Stimulated activated CD8-positive, alpha-beta memory T cell treated with anti-CD3 and anti-CD28 coated beads, Interleukin-7, amount 100 ng/mL, for 1 hour (primary cell): ENCODE data around the gene KATNB1.
"Not testable (repeated sequence)": the region's sequence is repeated elsewhere in the genome, so short reads cannot be mapped to it uniquely, and the experiment has no call there.

Experiments
- DNase-seq, 2 donors: peaks; one replicate each; pipeline ENCODE4 v3.0.0-alpha.2; 2020; ENCODE audit warnings: low read depth in 2 of 2

KATNB1 gene

DNA sequence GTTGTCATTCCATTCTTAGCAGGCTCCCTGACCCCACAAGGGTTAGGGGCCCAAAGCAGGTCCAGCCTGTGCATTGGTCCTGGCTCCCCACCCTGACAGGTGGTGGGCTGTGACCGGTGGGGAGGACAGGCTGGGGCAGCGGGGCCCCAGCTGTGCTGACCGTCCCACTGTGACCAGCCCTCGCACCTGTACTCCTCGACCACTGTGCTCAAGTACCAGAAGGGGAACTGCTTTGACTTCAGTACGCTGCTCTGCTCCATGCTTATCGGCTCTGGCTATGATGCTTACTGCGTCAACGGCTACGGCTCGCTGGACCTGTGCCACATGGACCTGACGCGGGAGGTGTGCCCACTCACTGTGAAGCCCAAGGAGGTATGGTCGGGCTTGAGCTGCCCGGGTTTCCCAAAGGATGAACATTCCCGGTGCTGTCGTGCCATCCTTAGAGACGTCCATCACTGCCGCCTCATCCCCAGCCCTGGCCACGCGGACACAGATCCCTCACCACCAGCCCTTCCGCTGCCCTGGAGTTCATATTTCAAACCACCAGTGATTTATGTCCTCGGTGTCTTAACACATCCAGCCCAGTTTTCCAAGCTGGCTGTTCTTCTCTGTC, 33.7 kb upstream of the KATNB1 start:
- no peak for DNase-seq

DNA sequence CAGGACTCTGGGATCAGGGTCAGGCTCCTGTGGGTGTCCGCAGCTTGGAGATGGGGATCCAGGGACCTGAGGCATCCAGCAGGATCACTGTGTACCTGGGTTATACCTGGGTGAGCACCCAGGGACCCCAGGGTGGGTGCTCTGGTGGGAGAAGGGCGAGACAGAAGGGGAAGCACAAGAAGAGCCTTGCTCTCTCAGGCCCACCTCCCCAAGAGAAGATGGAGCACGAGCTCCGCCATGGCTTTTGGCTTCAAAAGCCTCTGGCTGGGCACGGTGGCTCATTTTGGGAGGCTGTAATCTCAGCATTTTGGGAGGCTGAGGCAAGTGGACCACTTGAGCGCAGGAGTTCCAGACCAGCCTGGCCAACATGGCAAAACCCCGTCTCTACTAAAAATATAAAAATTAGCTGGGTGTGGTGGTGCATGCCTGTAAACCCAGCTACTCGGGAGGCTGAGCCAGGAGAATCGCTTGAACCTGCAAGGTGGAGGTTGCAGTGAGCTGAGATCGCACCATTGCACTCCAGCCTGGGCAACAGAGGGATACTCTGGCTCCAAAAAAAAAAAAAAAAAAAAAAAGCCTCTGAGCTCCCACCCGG, 32.1 kb upstream of the KATNB1 start:
- DNase-seq = no peak

DNA sequence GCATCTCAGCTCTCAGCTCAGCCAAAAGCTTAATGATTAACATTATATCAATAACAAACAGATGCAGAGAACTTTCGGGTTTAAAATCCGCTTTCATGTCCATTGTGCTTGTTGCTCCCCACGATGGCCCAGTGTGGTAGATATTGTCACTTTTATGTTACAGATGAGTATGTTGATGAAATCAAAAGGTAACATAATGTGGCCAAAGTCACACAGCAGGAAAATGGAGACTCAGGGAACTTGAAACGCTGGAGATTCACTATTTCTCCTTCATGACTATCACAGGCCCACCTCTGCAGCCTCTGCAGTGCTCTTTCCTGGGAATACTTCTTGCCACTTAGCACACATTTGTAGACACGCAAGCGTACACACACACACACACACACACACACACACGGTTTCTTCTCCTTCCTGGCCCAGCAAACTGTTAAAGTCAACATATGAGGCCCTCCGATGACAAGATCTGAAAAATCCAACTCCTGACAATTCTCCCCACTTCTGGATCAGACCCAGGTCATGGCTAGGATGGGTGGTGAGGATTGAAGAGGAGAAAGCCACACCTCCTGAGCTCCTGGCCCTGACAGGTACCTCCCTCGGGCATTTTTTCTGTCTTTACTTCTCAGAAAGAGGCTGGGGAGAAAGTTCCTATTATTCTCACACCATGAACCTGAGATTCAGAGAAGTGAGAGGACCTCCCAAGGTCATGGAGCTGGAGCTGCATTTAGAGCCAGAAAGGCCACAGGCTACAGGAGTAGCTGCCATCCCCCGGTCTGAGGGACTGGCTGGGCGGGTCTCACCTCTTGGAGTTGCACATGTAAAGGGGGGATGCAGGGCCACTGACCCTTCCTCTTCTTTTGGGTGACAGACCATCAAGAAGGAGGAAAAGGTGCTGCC, 31.3 kb upstream of the KATNB1 start:
- no peak for DNase-seq

DNA sequence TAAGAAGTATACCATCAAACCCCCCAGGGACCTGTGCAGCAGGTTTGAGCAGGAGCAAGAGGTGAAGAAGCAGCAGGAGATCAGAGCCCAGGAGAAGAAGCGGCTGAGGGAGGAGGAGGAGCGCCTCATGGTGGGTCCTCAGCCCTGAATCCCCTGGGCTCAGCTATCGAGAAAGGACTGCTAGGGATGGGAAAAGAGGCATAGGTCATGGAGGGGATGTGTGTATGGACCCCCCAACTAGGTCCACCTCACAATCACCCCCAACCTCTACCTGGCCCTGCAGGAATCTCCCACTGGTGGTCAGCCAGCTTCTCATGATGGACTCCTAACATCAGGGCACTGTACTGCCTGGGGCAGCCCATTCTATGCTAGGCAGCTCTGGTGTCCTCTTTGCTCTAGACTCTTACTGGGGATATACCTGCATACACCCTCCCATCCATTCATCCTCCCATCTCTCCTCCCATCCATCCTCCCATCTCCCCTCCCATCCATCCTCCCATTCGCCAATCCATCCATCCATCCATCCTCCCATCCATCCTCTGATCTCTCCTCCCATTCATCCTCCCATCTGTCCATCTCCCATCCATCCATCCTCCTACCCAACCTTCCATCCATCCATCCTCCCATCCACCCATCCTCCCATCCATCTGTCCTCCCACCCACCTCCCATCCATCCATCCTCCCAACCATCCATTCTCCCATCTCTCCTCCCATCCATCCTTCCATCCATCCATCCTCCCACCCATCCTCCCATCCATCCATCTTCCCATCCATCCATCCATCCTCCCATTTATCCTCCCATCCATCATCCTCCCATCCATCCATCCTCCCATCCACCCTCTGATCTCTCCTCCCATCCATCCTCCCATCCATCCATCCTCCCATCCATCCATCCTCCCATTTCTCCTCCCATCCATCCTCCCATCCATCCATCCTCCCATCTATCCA, 30.4 kb upstream of the KATNB1 start:
- no peak for DNase-seq

DNA sequence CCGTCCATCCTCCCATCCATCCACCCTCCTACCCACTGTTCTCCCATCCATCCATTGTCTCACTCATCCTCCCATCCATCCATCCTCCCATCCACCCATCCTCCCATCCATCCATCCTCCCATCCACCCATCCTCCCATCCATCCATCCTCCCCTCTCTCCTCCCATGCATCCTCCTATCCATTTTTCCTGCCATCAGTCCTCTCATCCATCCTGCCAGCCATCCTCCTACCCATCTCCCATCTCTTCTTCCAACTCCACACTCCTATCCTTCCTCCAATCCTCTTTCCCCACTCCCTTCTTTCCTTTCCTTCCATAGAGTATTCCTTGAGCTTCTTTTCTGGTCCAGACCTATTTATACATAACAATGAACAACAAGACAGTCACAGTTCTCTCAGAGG, 28.9 kb upstream of the KATNB1 start:
- no peak for DNase-seq

- DNase-seq = no peak
Observed at GRCh38 chr16:57707331-57707730, 28.2 kb upstream of the KATNB1 start.

DNA sequence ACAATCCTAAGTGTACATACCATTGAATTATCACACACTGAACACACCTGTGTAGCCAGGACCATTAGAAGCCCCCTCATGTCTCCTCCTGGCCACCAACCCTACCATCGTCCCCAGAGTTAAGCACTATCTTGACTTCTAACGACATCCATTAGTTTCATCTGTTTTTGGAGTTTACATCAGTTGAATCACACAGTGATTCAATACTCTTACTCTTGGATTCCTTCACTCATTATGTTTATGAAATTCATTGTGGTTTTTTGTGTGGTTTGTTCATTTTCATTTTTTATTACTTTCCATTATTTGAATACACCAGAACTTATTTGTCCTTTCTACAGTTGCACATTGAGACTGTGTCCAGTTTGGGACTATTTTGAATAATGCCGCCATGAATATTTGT, 27.4 kb upstream of the KATNB1 start:
- no peak for DNase-seq

GRCh38 chr16:57709663-57710062, 25.9 kb upstream of the KATNB1 start:
- DNase-seq = no peak

DNA sequence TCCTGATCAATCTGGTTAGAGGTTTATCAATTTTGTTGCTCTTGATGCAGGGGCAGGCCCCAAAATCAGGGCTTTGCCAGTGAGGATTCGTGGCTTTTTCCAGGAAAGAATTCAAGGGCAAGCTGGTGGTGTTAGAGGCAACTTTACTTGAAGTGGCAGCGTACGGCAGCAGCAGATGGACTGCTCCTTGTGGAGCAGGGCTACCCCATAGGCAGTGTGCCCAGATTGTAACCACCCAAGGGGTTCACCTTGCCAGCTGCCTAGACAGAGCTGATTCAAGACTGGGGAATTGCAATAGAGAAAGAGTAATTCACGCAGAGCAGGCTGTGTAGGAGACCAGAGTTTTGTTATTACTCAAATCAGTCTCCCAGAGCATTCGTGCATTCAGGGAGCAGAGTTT, 24.2 kb upstream of the KATNB1 start:
- no peak for DNase-seq

DNA sequence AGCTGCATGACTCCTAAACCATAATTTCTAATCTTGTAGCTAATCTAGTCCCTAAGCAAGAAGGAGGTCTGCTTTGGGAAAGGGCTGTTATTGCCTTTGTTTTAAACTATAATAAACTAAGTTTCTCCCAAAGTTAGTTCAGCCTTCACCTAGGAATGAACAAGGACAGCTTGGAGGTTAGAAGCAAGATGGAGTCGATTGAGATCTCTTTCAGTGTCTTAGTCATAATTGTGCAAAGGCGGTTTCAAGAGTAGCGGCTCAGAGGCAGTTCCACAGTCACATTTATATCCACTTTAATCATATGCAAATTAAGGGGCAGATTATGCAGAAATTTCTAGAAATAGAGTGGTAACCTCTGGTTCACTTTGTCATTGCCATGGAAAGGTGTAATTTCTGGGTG, 23.6 kb upstream of the KATNB1 start:
- no peak for DNase-seq

DNA sequence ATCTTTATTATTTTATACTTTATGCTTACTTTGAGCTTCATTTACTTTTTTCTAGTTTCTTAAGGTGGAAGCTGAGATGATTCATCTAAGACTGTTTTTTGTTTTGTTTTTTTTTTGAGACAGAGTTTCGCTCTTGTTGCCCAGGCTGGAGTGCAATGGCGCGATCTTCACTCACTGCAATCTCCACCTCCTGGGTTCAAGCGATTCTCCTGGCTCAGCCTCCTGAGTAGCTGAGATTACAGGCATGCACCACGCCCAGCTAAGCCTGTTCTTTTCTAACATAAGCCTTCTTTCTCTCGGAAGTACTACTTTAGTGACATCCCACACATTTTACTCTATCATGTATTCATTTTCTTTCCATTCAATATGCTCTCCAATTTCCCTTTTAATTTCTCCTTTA, 23.0 kb upstream of the KATNB1 start:
- DNase-seq = not testable (repeated sequence)

DNA sequence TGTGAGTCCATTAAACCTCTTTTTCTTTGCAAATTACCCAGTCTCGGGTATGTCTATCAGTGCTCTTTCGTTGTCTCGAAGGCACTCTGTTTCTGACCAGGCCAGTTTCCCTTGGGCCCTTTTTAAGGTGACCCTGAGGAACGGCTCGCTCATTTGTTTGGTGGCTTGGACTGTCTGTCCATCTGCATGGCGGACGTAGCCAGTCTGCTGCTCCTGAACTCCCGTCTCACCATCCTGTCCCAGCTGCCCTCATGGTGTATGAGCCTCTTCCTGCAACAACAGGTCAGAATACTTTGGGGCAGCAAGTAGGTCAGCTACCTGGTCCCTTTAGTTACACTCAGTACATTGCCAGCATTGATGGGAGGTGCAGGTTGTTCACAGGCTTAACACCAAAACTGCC, 22.0 kb upstream of the KATNB1 start:
- DNase-seq = no peak

GRCh38 chr16:57714047-57714446, 21.5 kb upstream of the KATNB1 start:
- no peak for DNase-seq

DNA sequence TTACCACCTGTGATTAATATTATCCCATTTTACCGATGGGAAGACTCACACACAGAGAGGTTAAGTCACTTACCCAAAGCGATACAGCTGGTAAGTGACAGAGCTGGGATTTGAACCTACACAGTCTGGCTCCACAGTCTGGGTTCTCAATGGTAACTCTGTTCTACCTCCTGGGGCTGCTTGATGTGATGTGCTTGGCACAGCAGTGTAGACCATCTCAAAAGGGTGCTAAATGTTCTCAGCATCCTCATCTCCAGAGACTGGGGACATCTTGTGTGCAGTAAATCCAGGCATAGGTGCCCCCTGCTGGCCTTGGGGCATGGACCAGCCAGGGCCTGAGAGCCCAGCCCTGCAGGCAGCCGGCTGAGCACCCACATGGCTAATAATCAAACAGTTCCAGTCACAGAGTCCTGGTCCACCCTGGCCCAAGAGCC, 15.4 kb upstream of the KATNB1 start:
- peak in 1 of 2 donors; percentile 24 for DNase-seq

GRCh38 chr16:57721356-57722209, 14.0 kb upstream of the KATNB1 start:
- no peak for DNase-seq

DNA sequence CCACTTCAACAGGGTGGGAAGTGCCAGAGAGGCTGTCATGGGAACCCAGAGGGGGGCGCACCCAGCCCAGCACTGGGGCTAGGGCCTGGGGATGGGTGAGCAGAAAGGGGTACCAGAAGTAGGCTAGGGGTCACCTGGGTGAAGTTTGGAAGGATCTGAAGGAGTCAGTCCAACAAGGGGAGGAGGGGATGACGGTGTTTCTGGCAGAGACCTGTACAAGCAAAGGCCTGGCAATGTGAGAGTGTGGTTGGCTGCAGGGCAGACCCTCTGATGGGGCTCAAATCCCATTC, 13.4 kb upstream of the KATNB1 start:
- no peak for DNase-seq

DNA sequence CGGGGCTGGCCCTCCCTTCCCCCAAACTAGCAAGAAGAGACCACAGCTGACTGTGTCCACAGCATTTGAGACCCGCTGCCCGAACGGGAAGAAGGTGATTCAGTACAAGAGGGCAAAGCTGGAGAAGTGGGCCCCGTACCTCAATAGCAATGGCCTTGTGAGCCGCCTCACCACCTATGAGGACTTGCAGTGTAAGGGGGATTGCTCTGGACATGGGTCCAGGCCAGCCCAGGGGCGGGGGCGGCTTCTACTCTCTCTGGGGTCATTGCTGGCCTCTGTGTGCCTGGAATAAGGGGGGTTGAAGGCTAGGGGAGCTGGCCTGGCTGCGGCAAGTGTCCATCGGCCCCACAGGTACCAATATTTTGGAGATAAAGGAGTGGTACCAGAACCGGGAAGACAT, 12.9 kb upstream of the KATNB1 start:
- DNase-seq = no peak

GRCh38 chr16:57723170-57723569, 12.4 kb upstream of the KATNB1 start:
- no peak for DNase-seq

- DNase-seq = no peak
Observed at GRCh38 chr16:57724531-57724930, 11.0 kb upstream of the KATNB1 start.

GRCh38 chr16:57725151-57725550, 10.4 kb upstream of the KATNB1 start:
- no peak for DNase-seq

- no peak for DNase-seq
Observed at GRCh38 chr16:57725554-57725953, 10.0 kb upstream of the KATNB1 start.
